NK-92 (cell line): ENCODE results near the gene EXOG.

ENCODE experiments used
- DNase-seq: peaks from one replicate; lab custom pipeline; 2025; ENCODE audit not compliant: unreplicated experiment; lab: John Stamatoyannopoulos, UW

Gene EXOG

GRCh38 chr3:38544926-38545325 lies 48.8 kb downstream of the EXOG start:
- no peak for DNase-seq

DNA sequence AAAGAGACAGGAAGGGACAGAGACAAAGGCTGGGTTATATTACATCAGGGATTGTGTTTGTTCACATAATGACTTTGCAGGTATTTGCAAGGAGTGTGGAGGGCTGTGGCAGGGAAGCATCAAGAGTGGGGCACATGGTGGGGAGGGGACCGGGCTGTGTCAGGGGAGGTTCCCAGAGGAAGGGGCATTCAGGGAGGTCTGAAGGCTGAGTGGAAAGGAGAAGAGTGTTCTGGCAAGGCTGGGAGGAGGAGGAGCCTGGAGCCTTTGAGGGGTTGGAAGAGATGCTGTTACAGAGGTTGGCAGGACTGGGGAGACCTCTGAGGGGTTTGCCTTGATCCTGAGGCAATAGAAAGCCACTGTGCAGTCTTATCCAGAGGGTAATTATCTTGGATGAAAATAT lies 49.4 kb downstream of the EXOG start:
- DNase-seq: no peak

- no peak for DNase-seq
Observed at GRCh38 chr3:38545983-38546382, 49.8 kb downstream of the EXOG start.

GRCh38 chr3:38548154-38548931 lies 52.2 kb downstream of the EXOG start:
- DNase-seq: no peak

- DNase-seq: no peak
Observed at GRCh38 chr3:38549082-38549481, 52.9 kb downstream of the EXOG start.

DNA sequence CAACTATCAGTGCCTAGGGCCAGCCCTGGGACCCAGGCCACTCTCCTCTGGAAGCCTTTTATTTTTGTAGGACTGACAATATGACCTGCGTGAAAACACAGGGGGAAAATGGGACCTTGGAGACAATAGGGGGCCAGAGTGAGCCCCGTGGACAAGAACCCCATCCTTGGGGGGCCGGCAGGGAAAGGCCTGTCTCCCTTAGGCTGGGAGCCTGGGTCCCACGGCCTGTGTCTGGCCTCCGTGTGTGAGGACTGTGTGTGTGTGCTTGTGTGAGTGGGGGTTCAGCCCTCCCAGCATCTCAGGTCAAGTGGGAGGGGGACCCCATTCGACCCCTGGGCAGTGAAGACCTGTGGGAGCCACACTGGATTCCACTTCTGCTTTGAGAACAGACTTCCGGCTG lies 53.3 kb downstream of the EXOG start:
- no peak for DNase-seq

DNA sequence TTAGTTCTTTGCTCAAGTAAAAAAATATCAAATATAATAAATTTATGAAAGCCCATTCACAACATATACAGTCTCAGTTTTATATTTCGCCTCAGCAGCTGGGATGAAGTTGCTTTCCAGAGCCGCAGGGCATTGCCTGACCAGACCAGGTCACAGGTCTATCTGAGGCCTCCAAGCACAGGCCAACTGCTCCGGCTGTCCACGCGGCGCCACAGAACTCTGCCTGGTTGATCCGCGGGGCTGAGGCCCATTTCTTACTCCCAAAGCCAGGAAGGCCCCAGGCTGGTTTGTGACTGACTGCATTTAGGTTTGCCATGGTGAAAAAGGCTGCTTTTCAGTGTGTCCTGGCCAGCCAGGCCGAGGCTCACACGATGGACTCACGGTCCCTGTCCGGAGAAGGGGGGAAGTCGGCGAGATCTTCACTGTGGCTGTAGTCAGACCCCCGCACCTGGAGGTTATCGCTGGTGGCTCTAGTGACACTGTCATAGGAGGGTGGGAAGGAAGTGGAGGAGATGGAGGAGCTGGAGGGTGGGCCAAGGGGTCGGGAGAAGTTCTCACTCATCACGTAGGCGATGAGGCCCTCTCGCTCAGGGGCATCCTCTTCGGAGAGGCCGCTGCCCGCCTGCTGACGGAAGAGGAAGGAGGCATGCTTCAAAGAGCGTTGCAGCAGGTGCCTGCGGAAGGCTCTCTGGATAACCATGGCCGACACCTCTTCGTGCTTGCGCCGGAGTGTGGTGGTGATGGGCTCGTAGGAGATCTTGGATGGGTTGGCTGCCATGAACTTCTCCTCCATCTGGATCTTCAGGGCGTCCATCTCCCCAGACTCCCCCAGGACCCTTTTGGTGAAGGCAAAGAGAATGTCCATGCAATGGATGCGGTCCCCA lies 54.1 kb downstream of the EXOG start:
- no peak for DNase-seq

DNA sequence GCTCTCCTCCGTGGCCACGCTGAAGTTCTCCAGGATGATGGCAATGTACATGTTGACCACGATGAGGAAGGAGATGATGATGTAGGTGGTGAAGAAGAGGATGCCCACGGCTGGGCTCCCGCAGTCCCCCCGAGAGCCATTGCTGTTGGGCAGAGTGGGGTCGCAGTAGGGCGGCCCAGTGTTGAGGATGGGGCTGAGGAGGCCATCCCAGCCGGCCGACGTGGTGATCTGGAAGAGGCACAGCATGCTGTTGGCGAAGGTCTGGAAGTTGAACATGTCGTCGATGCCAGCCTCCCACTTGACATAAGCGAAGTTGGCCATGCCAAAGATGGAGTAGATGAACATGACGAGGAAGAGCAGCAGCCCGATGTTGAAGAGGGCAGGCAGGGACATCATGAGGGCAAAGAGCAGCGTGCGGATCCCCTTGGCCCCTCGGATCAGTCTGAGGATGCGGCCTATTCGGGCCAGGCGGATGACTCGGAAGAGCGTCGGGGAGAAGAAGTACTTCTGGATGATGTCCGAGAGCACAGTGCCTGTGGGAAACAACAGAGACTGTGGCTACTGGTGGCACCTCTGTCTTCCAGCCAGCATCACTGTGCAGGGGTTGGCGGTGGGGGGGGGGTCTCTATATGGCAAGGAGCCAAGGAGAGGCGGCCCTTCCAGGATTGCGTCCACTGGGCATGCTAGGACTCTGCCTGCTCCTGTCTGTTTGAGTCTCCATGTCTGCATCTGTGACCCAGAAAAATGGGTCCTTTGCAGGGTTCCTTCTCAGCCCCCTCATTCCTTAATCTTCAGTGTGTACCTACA lies 55.1 kb downstream of the EXOG start:
- DNase-seq: no peak

GRCh38 chr3:38552364-38552763 lies 56.2 kb downstream of the EXOG start:
- DNase-seq: no peak

- no peak for DNase-seq
Observed at GRCh38 chr3:38553071-38553470, 56.9 kb downstream of the EXOG start.

DNA sequence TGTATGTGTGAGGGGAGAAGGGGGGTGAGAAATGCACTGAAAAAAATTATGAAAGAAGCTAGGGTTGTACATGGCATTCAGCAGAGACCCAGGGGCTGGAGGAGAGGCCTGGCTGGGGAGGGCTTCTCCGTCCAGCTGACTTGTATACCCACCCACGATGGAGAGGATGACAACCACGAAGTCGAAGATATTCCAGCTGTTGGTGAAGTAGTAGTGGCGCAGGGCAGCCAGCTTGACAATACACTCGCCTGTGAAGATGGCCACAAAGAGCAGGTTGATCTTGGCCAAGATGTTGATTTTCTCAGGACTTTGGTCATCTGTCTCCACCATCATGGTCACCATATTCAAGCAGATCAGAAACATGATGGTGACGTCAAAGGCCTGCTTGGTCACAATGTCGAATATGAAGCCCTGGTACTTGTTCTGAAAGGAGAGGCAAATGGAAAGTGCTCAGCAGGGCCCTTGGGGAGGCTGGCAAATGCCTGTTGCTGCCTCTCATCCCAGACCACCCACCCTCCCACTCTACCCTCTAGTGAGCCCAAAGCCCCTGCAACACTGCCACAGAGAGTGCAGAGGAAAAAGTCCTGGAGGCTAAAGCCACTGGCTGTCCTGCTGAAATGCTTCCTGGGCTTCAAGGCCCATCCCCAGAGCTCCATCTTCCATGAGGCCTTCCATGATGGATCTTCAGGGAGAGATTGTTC lies 58.1 kb downstream of the EXOG start:
- DNase-seq: no peak

DNA sequence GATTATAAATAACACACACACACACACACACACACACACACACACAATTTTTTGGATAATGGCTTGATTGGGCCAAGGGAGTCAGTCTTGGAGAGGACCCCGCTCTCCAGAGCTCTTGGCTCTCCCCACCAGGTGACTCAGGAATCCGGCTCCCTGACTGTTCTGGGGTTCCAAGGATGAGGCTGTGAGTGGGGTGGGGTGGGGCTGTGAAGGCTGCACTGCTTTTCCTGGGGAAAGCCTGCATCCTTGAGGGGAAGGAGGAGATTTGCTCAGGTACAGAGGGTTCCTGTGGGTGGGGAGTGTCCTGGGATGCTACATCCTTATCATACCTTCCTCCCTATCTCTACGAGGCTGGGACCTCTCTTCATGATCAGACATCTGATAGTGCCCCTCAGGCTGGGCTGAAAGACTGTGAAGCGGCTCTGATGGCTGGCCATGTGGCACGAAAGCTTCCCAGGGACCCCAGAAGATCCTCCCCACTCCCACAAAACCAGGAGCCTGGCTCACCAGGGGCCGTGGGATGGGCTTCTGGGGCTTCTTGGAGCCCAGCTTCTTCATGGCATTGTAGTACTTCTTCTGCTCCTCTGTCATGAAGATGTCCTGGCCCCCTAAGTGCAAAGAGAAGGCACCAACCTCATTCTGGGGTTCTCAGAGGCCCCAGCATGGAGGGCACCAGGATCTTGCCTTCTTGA lies 59.2 kb downstream of the EXOG start:
- DNase-seq: no peak

- DNase-seq: no peak
Observed at GRCh38 chr3:38555926-38556325, 59.8 kb downstream of the EXOG start.

GRCh38 chr3:38556640-38557358 lies 60.7 kb downstream of the EXOG start:
- no peak for DNase-seq

- no peak for DNase-seq
Observed at GRCh38 chr3:38558864-38559263, 62.7 kb downstream of the EXOG start.

- DNase-seq: no peak
Observed at GRCh38 chr3:38560284-38560683, 64.1 kb downstream of the EXOG start.

GRCh38 chr3:38560996-38561717 lies 65.0 kb downstream of the EXOG start:
- DNase-seq: no peak

DNA sequence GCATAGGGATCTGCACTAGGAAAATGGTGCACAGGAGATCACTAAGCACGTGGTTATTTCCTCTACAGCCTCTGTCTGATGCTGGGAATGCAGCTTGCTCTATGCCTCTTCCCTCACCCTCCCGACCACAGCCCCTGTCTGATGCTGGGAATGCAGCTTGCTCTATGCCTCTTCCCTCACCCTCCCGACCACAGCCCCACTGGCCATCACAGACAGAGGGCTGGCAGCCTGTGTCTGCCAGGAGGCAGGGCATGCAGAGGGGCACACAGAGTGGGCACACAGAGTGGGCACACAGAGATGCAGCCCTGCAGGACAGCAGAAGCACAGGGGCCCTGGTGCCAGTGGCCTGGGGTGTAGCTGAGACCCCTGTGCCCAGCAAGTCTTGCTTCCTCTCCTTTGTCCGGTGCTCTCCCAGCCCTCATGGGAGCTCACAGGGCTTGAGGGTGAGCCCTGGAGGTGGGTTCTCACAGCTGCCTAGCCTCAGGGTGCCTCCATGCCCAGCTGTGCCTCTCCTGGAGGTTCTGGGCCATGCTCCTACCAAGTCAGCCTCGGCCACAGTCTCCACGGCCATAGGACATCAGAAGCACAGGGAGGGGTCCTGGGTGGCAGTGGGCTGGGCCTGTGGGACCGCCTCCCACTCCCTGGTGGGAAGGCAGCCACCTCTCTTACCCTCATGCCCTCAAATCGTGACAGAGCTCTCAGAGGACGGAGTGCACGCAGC lies 65.8 kb downstream of the EXOG start:
- DNase-seq: no peak
